ENCODE results near the gene RRAD. TPM values are rescaled to one million over a fixed set of nuclear protein-coding genes. Genes with fewer than 3 reads are reported as not detected.

RRAD gene
- polyA plus RNA-seq, 1 experiment = 3.8 TPM

- no peaks in the 10 kb centered on the region for H3K36me3 ChIP-seq (ENCODE audit: control insufficient read depth, insufficient read depth, low read length)
- ChIA-PET POLR2A (no interaction called here), CTCF (interaction anchor here (0.7 to 7.7 kb wide), 7 partner anchors 10 to 184 kb away, joined by 3 to 50 read pairs (median 3); partner anchors contain the start of gene CES3)
- H3K27me3 ChIP-seq (ENCODE audit: control insufficient read depth, insufficient read depth, low read length) = peaks cover 5% of the 10 kb centered on the region
- TF ChIP-seq CTCF (IDR thresholded peaks at IDR 0.05; ENCODE audit: insufficient read depth, low read depth, low read length) = no peak
- DNase-seq (ENCODE audit: low read depth) = no peak
- no peak overlapping the region for H3K4me3 ChIP-seq (ENCODE audit: low read depth, low read length)
Observed at GRCh38 chr16:66970775-66971720, 45.7 kb upstream of the RRAD start.

GRCh38 chr16:66968847-66969246, 43.5 kb upstream of the RRAD start:
- Histone ChIP-seq H3K27me3 (ENCODE audit: control insufficient read depth, insufficient read depth, low read length) (peaks cover 18% of the 10 kb centered on the region), H3K4me3 (ENCODE audit: low read depth, low read length) (no peak overlapping the region), H3K36me3 (ENCODE audit: control insufficient read depth, insufficient read depth, low read length) (no peaks in the 10 kb centered on the region)
- ChIA-PET POLR2A (no interaction called here), CTCF (no interaction called here)
- TF ChIP-seq CTCF (IDR thresholded peaks at IDR 0.05; ENCODE audit: insufficient read depth, low read depth, low read length) = no peak
- no peak for DNase-seq (ENCODE audit: low read depth)

DNA sequence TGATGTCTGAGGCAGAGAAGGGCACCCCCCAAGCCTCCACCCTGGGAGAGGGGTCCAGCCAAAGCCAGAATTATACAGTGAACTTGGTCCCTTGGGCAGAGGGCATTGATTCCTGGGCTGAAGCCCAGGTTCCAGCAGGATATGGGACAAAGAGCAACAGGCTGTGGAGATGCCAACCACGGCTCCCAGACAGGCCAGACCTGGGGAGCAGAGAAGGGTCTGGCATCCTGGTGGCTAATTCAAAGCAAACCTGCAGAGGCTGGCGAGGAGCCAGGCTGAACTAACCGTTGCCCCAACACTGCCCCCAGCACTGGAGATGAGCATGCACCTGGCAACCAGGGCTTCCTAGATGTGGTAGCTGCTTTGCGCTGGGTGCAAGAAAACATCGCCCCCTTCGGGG, 38.7 kb upstream of the RRAD start:
- Histone ChIP-seq H3K27me3 (ENCODE audit: control insufficient read depth, insufficient read depth, low read length) (peaks cover 18% of the 10 kb centered on the region), H3K36me3 (ENCODE audit: control insufficient read depth, insufficient read depth, low read length) (no peaks in the 10 kb centered on the region), H3K4me3 (ENCODE audit: low read depth, low read length) (no peak overlapping the region)
- DNase-seq (ENCODE audit: low read depth) = no peak
- ChIA-PET POLR2A (no interaction called here), CTCF (interaction anchor here (0.9 to 5.3 kb wide), 8 partner anchors 8 to 199 kb away, joined by 3 to 23 read pairs (median 4); no protein-coding TSS in a partner anchor)
- TF ChIP-seq CTCF (IDR thresholded peaks at IDR 0.05; ENCODE audit: insufficient read depth, low read depth, low read length) = no peak

DNA sequence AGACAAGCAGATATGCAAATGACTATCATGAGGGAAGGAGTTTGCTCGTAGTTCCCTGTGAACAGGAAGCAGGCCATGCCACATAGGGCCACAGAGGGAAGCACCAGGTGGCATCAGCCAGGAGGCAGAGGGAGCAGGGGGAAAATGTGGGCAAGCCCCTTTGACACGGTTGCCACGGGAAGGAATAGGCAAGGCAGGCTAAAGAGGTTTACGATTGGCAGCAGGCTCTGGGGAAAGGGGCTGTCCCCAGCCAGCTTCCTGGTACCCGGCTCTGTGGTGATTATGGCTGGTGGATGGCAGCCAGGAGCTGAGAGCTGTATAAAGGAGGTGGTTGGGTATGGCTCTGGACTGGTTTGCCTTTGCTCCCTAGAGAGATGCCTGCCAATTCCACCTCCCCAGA, 36.6 kb upstream of the RRAD start:
- DNase-seq (ENCODE audit: low read depth) = no peak
- POLR2A ChIA-PET = no interaction called here
- no peak for TF ChIP-seq CTCF (IDR thresholded peaks at IDR 0.05; ENCODE audit: insufficient read depth, low read depth, low read length)
- Histone ChIP-seq H3K36me3 (ENCODE audit: control insufficient read depth, insufficient read depth, low read length) (no peaks in the 10 kb centered on the region), H3K4me3 (ENCODE audit: low read depth, low read length) (no peak overlapping the region), H3K27me3 (ENCODE audit: control insufficient read depth, insufficient read depth, low read length) (peaks cover 17% of the 10 kb centered on the region)
- CTCF ChIA-PET = interaction anchor here (0.9 to 5.3 kb wide), 7 partner anchors 8 to 193 kb away, joined by 3 to 50 read pairs (median 4); partner anchors contain the start of gene B3GNT9

DNA sequence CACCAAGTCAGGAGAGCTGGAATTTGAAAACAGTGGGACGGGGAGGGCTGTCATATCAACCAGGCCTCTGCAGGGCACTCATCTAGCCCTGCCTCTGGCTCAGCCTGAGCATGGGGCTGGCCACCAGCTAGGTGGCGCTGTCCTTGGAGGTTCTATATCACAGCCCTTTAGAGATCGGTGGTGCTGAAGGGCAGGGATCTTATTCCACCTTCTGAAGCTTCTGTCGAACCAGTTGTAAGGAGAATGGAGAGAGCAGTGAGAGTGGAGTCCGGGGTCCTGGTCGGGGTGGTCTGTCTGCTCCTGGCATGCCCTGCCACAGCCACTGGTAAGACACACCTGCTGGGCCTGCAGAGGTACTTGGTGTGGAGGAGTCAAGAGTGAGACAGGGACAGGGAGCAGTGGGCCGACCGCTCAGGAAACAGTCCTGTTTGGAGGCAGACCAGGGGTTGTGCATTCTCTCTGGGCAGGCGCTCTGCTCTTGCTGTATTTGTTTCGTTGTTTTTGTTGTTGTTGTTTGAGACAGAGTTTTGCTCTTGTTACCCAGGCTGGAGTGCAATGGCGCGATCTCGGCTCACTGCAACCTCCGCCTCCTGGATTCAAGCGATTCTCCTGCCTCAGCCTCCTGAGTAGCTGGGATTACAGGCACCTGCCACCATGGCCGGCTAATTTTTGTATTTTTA, 35.9 kb upstream of the RRAD start, which contains the start of gene CES3:
CES3 (plus strand) TSS at position 202 of the 680 bp plus-strand sequence; CDS start at position 244, 42 bp downstream.
- POLR2A ChIA-PET = no interaction called here
- H3K36me3 ChIP-seq (ENCODE audit: control insufficient read depth, insufficient read depth, low read length) = no peaks in the 10 kb centered on the region
- no peak for DNase-seq (ENCODE audit: low read depth)
- CTCF ChIA-PET = interaction anchor here (0.7 to 4.6 kb wide), 13 partner anchors 12 to 225 kb away, joined by 3 to 50 read pairs (median 3); partner anchors contain the start of gene B3GNT9
- peaks cover 17% of the 10 kb centered on the region for H3K27me3 ChIP-seq (ENCODE audit: control insufficient read depth, insufficient read depth, low read length)
- no peak within 1 kb of the TSS for H3K4me3 ChIP-seq (ENCODE audit: low read depth, low read length)
- peak; percentile 86 for TF ChIP-seq CTCF (IDR thresholded peaks at IDR 0.05; ENCODE audit: insufficient read depth, low read depth, low read length)
